HEK293 (cell line): Measurements from ENCODE around the gene CAPN10.

Experiments used
- CTCF ChIA-PET: fragments of 350-600 bp; formaldehyde crosslinking; extraction: SDS; loops from one replicate; lab custom pipeline; 2021; ENCODE audit warnings: antibody characterized with exemption; lab: Yijun Ruan, JAX
- POLR2A ChIA-PET: fragments of 300-600 bp; formaldehyde crosslinking; extraction: SDS; loops from one replicate; lab custom pipeline; 2020; ENCODE audit warnings: antibody characterized with exemption, inconsistent platforms; lab: Yijun Ruan, JAX
- H3K27ac ChIP-seq: fragments of 200-500 bp; sonication (Bioruptor generic); 2 replicates; pipeline ENCODE4 v1.5.1; 2014; ENCODE audit warnings: low read depth, low read length, control low read depth, inconsistent platforms; ENCODE audit errors: extremely low read depth
- H3K36me3 ChIP-seq, 2 experiments: fragments of 200-500 bp in 1 of 2; sonication (Bioruptor generic) in 1 of 2; 1 replicate in 1 of 2; 2 replicates in 1 of 2; pipeline ENCODE4 v1.5.1; 2014 to 2017; ENCODE audit warnings: inconsistent platforms in 2 of 2, low read length in 2 of 2; ENCODE audit not compliant: control insufficient read depth in 2 of 2, insufficient read depth in 1 of 2
- H3K4me1 ChIP-seq: fragments of 200-500 bp; sonication (Bioruptor generic); 2 replicates; pipeline ENCODE4 v1.5.1; 2014; ENCODE audit warnings: mild to moderate bottlenecking, low read length, inconsistent platforms; ENCODE audit not compliant: control insufficient read depth, insufficient read depth
- H3K4me3 ChIP-seq: 2 replicates; pipeline ENCODE4 v1.5.1; 2011; ENCODE audit warnings: low read depth, mild to moderate bottlenecking, control low read depth, low read length, moderate library complexity
- H3K9me3 ChIP-seq: fragments of 200-500 bp; sonication (Bioruptor generic); 2 replicates; pipeline ENCODE4 v1.5.1; 2014; ENCODE audit warnings: low read depth, low read length, inconsistent platforms; ENCODE audit not compliant: control insufficient read depth, insufficient read depth
- GLIS2 ChIP-seq: fragments of 450-650 bp; formaldehyde crosslinking; IDR thresholded peaks from 2 replicates; pipeline ENCODE4 v1.5.1; 2016; ENCODE audit warnings: missing biosample characterization, missing genetic modification characterization
- IKZF3 ChIP-seq: fragments of 450-650 bp; IDR thresholded peaks from 2 replicates; pipeline ENCODE4 v1.5.0; 2018; ENCODE audit warnings: missing biosample characterization, mild to moderate bottlenecking, missing genetic modification characterization, moderate library complexity
- OSR2 ChIP-seq: fragments of 450-650 bp; formaldehyde crosslinking; IDR thresholded peaks from 2 replicates; pipeline ENCODE4 v1.5.1; 2016; ENCODE audit warnings: missing biosample characterization, missing genetic modification characterization
- PBX3 ChIP-seq: sonication (generic); formaldehyde crosslinking; IDR thresholded peaks from 2 replicates; pipeline ENCODE4 v1.8.1; 2022; ENCODE audit warnings: mild to moderate bottlenecking, moderate library complexity, missing genetic modification reagents
- PRDM4 ChIP-seq: fragments of 450-650 bp; formaldehyde crosslinking; IDR thresholded peaks from 2 replicates; pipeline ENCODE4 v1.5.1; 2017; ENCODE audit warnings: missing biosample characterization, missing genetic modification characterization
- SCRT1 ChIP-seq: fragments of 450-650 bp; formaldehyde crosslinking; IDR thresholded peaks from 2 replicates; pipeline ENCODE4 v1.5.1; 2016; ENCODE audit warnings: missing biosample characterization, missing genetic modification characterization, borderline replicate concordance
- SCRT2 ChIP-seq: fragments of 450-650 bp; formaldehyde crosslinking; IDR thresholded peaks from 2 replicates; pipeline ENCODE4 v1.5.1; 2016; ENCODE audit warnings: missing biosample characterization, missing genetic modification characterization
- ZBTB20 ChIP-seq: fragments of 450-650 bp; formaldehyde crosslinking; IDR thresholded peaks from 2 replicates; pipeline ENCODE4 v1.5.1; 2016; ENCODE audit warnings: missing biosample characterization, missing genetic modification characterization
- ZBTB26 ChIP-seq: fragments of 450-650 bp; formaldehyde crosslinking; optimal IDR thresholded peaks from 2 replicates; pipeline ENCODE3; 2016; ENCODE audit warnings: missing biosample characterization, mild to moderate bottlenecking, missing genetic modification characterization
- ZBTB8A ChIP-seq: fragments of 450-650 bp; formaldehyde crosslinking; IDR thresholded peaks from 2 replicates; pipeline ENCODE4 v1.5.1; 2016; ENCODE audit warnings: missing biosample characterization, missing genetic modification characterization
- ZFP3 ChIP-seq: fragments of 450-650 bp; formaldehyde crosslinking; IDR thresholded peaks from 2 replicates; pipeline ENCODE4 v1.5.1; 2016; ENCODE audit warnings: low read depth, missing biosample characterization, missing genetic modification characterization
- ZIC2 ChIP-seq: fragments of 450-650 bp; formaldehyde crosslinking; IDR thresholded peaks from 2 replicates; pipeline ENCODE4 v1.5.1; 2016; ENCODE audit warnings: missing biosample characterization, missing genetic modification characterization
- ZNF10 ChIP-seq: fragments of 450-650 bp; formaldehyde crosslinking; IDR thresholded peaks from 2 replicates; pipeline ENCODE4 v1.5.1; 2017; ENCODE audit warnings: missing biosample characterization, missing genetic modification characterization
- ZNF2 ChIP-seq: fragments of 450-650 bp; formaldehyde crosslinking; IDR thresholded peaks from 2 replicates; pipeline ENCODE4 v1.5.1; 2016; ENCODE audit warnings: missing biosample characterization, missing genetic modification characterization
- ZNF324 ChIP-seq: fragments of 450-650 bp; formaldehyde crosslinking; IDR thresholded peaks from 2 replicates; pipeline ENCODE4 v1.5.1; 2016; ENCODE audit warnings: missing biosample characterization, missing genetic modification characterization
- ZNF335 ChIP-seq: fragments of 450-650 bp; formaldehyde crosslinking; conservative IDR thresholded peaks from 2 replicates; pipeline ENCODE4 v1.5.1; 2016; ENCODE audit warnings: missing biosample characterization, missing genetic modification characterization
- ZNF600 ChIP-seq: fragments of 450-650 bp; formaldehyde crosslinking; IDR thresholded peaks from 2 replicates; pipeline ENCODE4 v1.5.1; 2016; ENCODE audit warnings: missing biosample characterization, missing genetic modification characterization
- ZNF670 ChIP-seq: fragments of 450-650 bp; formaldehyde crosslinking; IDR thresholded peaks from 2 replicates; pipeline ENCODE4 v1.5.1; 2016; ENCODE audit warnings: missing biosample characterization, missing genetic modification characterization, low read depth
- ZNF768 ChIP-seq: fragments of 450-650 bp; formaldehyde crosslinking; IDR thresholded peaks from 2 replicates; pipeline ENCODE4 v1.5.1; 2018; ENCODE audit warnings: missing biosample characterization, mild to moderate bottlenecking, missing genetic modification characterization
- TF ChIP-seq, protein P1 (sequence below): fragments of 450-650 bp; formaldehyde crosslinking; IDR thresholded peaks from 2 replicates; pipeline ENCODE4 v1.5.1; 2017; ENCODE audit warnings: missing biosample characterization, missing genetic modification characterization
- TF ChIP-seq, protein P2 (sequence below): fragments of 450-650 bp; formaldehyde crosslinking; IDR thresholded peaks from 2 replicates; pipeline ENCODE4 v1.5.1; 2016; ENCODE audit warnings: missing biosample characterization, missing genetic modification characterization

Gene CAPN10

GRCh38 chr2:240567872-240568677 is 18.5 kb upstream of the CAPN10 start, which contains the start of gene RNPEPL1 (continued):
- TF ChIP-seq PRDM4 (tag by site-specific recombination) = no peak
- peak; percentile 96 for TF ChIP-seq ZBTB20 (tag by site-specific recombination)
- peak; percentile 85 for TF ChIP-seq GLIS2 (tag by site-specific recombination)
- TF ChIP-seq, protein P1, sequence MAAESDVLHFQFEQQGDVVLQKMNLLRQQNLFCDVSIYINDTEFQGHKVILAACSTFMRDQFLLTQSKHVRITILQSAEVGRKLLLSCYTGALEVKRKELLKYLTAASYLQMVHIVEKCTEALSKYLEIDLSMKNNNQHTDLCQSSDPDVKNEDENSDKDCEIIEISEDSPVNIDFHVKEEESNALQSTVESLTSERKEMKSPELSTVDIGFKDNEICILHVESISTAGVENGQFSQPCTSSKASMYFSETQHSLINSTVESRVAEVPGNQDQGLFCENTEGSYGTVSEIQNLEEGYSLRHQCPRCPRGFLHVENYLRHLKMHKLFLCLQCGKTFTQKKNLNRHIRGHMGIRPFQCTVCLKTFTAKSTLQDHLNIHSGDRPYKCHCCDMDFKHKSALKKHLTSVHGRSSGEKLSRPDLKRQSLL (tag by site-specific recombination) = 0 out of 2 replicates have a peak, but pooled peaks have one; percentile 11
- 0 out of 2 replicates have a peak, but pooled peaks have one; percentile 17 for TF ChIP-seq ZNF600 (tag by site-specific recombination)
- 0 out of 2 replicates have a peak, but pooled peaks have one; percentile 22 for TF ChIP-seq IKZF3 (tag by site-specific recombination)

GRCh38 chr2:240568678-240569522 is 17.6 kb upstream of the CAPN10 start:
- TF ChIP-seq ZBTB20 (tag by site-specific recombination) = peak; percentile 58; the same call in 1 of the 2 replicates
- TF ChIP-seq ZNF324 (tag by site-specific recombination) = no peak
- TF ChIP-seq ZBTB26 = peak; percentile 34
- peak; percentile 51; the same call in 1 of the 2 replicates for TF ChIP-seq SCRT1 (tag by site-specific recombination)
- no peak for TF ChIP-seq ZNF768
- TF ChIP-seq ZBTB8A (tag by site-specific recombination) = peak; percentile 86
- TF ChIP-seq OSR2 = no peak
- TF ChIP-seq, protein P2, sequence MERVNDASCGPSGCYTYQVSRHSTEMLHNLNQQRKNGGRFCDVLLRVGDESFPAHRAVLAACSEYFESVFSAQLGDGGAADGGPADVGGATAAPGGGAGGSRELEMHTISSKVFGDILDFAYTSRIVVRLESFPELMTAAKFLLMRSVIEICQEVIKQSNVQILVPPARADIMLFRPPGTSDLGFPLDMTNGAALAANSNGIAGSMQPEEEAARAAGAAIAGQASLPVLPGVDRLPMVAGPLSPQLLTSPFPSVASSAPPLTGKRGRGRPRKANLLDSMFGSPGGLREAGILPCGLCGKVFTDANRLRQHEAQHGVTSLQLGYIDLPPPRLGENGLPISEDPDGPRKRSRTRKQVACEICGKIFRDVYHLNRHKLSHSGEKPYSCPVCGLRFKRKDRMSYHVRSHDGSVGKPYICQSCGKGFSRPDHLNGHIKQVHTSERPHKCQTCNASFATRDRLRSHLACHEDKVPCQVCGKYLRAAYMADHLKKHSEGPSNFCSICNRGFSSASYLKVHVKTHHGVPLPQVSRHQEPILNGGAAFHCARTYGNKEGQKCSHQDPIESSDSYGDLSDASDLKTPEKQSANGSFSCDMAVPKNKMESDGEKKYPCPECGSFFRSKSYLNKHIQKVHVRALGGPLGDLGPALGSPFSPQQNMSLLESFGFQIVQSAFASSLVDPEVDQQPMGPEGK (tag by site-specific recombination) = 0 out of 2 replicates have a peak, but pooled peaks have one; percentile 30
- TF ChIP-seq ZNF335 (tag by site-specific recombination) = peak; percentile 67
- peak; percentile 37; the same call in 1 of the 2 replicates for TF ChIP-seq PBX3
- no peak for TF ChIP-seq ZFP3 (tag by site-specific recombination)
- TF ChIP-seq SCRT2 (tag by site-specific recombination) = peak; percentile 83
- no peak for TF ChIP-seq ZNF10 (tag by site-specific recombination)
- TF ChIP-seq ZNF2 (tag by site-specific recombination) = no peak
- TF ChIP-seq ZIC2 (tag by site-specific recombination) = peak; percentile 16; the same call in 1 of the 2 replicates
- no peak for TF ChIP-seq ZNF670 (tag by site-specific recombination)
- peaks cover 0 to 6% of the 10 kb centered on the region in 2 experiments; a peak in 1 of 3 replicates for H3K36me3 ChIP-seq
- ChIA-PET POLR2A (interaction anchor here (0.6 to 1.3 kb wide), 4 partner anchors 9 to 27 kb away, joined by 3 to 7 read pairs (median 4); no protein-coding TSS in a partner anchor), CTCF (interaction anchor here (0.6 to 1.1 kb wide), 6 partner anchors 11 to 50 kb away, joined by 3 to 7 read pairs (median 4); partner anchors contain the start of gene CAPN10)
- H3K9me3 ChIP-seq = no peaks in the 10 kb centered on the region
- peak overlapping the region; percentile 77; the same call in 1 of the 2 replicates for H3K27ac ChIP-seq
- H3K4me1 ChIP-seq = peaks cover 4% of the 10 kb centered on the region
- peak overlapping the region; percentile 51 for H3K4me3 ChIP-seq
